Loucy (cell line): ENCODE data around the gene SMC6.

Experiments used
- EZH2phosphoT487 ChIP-seq: fragments of 200-600 bp; IDR thresholded peaks from 2 replicates; pipeline ENCODE4 v1.6.1; 2018; ENCODE audit warnings: antibody characterized with exemption, mild to moderate bottlenecking, moderate library complexity, borderline replicate concordance
- TF ChIP-seq, protein P1 (sequence below): fragments of 200-600 bp; sonication (generic); conservative IDR thresholded peaks from 2 replicates; pipeline ENCODE4 v1.5.1; 2014; ENCODE audit warnings: mild to moderate bottlenecking, antibody characterized with exemption, low read length

DNA sequence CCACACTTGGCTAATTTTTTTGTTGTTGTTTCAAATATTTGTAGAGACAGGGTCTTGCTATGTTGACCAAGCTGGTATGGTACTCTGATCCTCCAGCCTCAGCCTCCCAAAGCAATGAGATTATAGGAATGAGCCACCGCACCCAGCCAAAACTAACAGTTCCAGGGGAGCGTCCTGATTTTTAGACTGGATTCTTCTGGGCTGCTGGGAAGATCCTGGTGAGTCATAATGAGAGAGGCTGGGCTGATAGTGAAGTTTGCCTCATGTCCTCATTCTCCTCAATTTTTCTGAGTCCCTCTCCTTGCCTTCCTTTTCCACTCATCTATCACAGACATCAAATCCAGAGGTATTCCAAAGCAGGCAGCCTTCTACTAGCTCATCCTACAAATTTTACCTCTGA lies 131.8 kb downstream of the SMC6 start:
- TF ChIP-seq, protein P1, sequence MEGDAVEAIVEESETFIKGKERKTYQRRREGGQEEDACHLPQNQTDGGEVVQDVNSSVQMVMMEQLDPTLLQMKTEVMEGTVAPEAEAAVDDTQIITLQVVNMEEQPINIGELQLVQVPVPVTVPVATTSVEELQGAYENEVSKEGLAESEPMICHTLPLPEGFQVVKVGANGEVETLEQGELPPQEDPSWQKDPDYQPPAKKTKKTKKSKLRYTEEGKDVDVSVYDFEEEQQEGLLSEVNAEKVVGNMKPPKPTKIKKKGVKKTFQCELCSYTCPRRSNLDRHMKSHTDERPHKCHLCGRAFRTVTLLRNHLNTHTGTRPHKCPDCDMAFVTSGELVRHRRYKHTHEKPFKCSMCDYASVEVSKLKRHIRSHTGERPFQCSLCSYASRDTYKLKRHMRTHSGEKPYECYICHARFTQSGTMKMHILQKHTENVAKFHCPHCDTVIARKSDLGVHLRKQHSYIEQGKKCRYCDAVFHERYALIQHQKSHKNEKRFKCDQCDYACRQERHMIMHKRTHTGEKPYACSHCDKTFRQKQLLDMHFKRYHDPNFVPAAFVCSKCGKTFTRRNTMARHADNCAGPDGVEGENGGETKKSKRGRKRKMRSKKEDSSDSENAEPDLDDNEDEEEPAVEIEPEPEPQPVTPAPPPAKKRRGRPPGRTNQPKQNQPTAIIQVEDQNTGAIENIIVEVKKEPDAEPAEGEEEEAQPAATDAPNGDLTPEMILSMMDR, result no peak
- no peak for TF ChIP-seq EZH2phosphoT487
